SK-N-MC (cell line): ENCODE data around the gene SMIM20.

ENCODE experiments used
- EZH2 ChIP-seq: fragments of 200-600 bp; sonication (generic); IDR thresholded peaks from one replicate; pipeline ENCODE4 v1.6.1; 2017; ENCODE audit warnings: antibody characterized with exemption
- POLR2AphosphoS5 ChIP-seq: IDR thresholded peaks from 2 replicates; pipeline ENCODE4 v1.6.1; 2012; ENCODE audit warnings: mild to moderate bottlenecking, low read depth, low read length, borderline replicate concordance

DNA sequence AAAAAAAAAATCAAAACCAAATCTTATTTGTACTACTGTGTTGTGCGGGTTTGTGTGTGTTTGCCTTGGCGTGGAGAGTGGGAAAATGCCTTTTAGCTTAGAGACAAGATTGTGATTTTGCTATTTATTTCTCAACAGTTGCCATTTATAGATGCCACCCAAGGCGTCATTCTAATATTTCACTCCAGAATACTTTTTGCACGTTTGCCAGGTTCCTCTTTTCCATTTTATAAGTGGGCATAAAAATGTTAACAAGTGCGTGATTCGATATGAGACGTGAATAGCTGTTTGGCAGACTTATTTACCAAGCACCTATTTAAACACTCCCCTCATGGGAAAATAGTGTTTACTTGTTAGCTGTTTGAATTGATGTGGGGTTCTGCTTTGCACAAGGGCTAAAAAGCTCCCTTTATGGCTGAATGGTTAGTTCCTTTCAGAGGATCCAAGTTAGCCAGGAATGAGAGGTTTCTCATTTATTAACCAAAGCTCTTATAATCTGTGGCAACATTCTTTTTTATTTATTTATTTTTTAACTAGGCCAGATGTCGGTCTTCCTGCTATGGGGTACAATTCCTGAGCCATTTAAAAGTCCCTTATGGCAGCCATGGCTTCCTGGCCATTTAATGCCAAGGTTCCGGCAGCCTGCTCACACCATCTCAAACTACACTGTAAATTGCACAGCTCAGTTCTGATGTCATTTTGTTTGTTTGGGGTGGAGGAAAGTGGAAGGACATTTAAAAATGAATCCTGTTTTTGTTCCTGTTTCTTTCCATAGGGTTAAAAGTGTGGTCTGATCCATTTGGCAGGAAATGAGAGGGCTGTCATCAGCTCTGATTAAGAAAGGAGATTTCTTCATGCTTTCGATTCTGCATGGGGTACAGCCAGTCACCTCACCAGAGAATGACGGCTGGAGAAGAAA, 14.6 kb downstream of the SMIM20 start:
- no peak for TF ChIP-seq EZH2
- TF ChIP-seq POLR2AphosphoS5, result no peak
